GM19324 (cell line): ENCODE data around the gene CDC42.

Source experiments
- ATAC-seq: cut with Tn5 transposase; IDR thresholded peaks from one replicate; pipeline ENCODE4 v1.9.1; 2021; ENCODE audit warnings: mild to moderate bottlenecking, moderate library complexity; ENCODE audit not compliant: unreplicated experiment, low FRiP score

Gene CDC42

DNA sequence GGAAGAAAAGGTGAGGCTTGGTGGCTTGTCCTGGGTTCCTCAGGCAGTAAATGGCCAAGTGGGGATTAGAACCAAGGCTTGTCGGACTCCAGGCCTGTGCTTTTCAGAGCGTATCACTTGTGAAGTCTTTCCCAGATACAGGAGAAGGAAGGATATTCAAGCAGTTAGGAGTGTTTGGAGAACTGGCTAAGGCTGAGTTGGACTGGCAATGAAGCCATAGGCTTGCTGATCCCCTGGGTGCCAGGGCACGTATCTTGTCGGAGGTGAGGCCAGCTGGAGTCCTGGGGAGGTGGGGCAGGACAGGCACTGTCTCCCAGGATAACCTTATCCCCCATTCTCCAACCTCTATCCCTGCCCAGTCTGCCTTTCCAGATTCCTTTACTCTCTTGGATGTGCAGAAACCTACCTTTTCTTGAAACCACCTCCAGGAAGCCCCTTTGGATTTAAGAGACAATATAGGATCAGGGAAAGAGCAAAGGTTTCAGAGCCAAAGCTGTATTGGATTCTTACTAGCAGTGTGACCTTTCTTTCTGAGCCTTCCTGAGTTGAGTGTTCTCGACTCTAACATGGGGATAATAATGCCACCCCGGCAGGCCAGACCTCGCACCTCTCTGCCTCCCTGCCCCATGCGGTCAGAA lies 72.2 kb downstream of the CDC42 start:
- no peak for ATAC-seq

DNA sequence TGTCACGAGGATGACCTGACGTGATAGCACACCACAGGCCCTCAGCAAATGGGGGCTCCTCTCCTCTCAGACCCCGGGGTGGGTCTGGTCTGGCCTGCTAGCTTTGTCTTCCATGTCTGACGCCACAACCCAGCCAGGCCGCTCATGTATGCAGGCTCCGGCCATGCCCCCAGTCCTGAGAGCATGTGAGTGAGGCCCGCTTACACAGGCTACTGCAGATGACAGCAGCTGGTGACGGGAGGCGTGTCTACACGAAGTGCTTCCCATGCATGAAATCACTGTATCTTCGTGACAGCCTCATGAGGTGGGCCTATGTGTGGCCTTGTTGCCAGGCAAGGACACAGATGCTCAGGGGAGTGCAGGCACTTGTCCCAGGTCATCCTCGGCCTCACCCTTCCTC lies 74.0 kb downstream of the CDC42 start:
- ATAC-seq, result no peak

DNA sequence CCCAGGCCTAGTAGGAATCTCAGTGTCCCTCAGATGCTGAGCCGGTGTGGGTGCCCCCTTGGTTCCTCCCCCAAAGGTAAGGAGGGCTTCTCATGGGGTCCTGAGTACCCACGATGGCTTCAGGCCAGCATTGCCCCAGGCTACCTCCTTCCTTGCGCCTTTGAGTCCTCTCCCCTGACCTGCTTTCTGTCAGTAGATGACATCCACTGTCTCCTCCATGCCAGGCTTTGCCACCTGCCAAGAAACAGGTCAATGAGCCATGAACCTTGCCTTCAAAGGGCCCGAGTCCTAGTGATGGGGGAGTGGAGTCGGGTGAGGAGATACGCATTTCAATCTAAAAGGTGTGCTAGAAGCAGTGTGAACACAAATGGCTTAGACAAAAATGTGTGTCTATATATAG lies 74.7 kb downstream of the CDC42 start:
- ATAC-seq, result no peak

DNA sequence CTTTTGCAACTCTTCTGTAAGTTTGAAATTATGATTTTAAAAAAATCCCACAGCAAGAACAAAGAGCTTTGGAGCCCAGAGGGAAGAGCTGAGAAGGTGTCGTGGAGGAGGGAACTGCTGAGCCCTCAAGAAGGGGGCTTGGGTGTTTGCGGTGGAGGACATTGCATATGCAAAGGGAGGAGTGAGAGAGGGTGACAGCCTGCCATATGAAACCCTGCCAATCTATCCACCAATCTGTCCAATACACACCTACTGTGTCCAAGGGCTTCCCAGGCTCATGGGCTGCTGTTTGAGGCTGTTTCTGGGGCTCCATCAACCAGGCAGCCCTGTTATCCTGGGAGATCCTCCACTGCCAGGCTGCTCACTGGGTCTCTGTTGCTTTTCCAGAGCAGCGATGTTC lies 75.2 kb downstream of the CDC42 start:
- no peak for ATAC-seq

DNA sequence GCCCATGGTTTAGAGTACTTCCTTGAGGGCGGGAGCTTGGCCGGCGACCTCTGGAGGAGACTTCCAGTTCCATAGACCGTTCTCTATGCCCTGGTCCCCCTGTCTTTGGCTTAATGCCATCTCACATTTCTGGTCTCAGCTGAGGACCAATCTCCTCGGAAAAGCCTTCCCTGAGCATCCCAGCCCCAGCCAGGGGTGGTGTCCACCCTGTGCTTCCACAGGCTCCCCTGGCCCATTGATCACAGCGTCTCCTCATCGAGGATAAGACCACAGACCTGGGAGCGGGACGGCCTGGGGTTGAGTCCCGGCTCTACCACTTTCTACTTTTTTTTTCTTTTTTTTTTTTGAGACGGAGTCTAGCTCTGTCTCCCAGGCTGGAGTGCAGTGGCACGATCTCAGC lies 75.9 kb downstream of the CDC42 start:
- ATAC-seq, result no peak

DNA sequence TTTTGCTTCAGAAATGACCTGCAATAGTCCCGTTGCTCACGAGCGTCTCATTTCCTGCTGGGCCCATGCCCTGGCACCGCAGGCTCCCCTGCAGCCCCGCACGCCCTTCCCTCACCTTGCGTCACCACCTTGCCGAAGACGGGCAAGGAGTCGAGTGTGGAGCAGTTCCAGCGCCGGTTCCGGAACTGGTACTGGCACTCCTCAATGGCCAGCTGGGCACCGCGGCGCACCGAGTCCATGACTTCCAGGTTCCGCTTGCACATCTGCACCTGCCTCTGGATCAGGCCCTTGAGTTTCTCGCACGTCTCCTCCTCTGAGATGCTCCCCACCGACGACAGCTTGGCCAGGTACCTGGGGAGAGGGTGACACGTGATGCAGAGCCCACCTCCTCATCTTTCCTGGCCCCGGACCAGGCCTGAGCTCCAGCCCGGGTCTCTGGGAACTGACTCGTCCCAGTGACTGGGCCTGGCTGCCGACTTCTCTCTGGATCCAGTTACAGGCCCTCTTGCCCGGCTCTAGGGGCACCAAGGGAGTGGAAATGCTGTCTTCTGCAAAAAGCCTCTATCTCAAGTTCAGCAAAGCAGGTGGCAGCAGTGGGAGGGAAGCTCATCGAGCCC lies 77.1 kb downstream of the CDC42 start:
- ATAC-seq, result no peak

DNA sequence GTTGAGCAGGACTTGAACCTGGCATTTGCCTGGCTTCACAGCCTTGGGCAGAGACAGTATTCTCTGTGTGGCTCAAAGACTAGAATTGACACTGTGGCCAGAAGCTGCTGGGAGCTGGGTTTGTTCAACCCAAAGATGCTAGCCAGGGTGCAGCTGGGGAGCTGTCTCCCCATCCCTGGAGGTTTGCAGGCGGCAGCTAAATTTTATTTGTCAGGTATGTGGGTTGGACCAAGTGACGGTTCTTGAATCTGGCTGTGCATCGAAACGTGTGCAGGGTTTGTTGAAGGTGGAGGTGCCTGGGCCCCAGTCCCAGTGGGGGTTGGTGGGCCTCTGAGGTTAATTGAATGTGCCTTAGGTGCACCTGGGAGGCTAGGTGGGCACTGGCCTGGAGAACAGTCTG lies 78.6 kb downstream of the CDC42 start:
- ATAC-seq, result no peak

DNA sequence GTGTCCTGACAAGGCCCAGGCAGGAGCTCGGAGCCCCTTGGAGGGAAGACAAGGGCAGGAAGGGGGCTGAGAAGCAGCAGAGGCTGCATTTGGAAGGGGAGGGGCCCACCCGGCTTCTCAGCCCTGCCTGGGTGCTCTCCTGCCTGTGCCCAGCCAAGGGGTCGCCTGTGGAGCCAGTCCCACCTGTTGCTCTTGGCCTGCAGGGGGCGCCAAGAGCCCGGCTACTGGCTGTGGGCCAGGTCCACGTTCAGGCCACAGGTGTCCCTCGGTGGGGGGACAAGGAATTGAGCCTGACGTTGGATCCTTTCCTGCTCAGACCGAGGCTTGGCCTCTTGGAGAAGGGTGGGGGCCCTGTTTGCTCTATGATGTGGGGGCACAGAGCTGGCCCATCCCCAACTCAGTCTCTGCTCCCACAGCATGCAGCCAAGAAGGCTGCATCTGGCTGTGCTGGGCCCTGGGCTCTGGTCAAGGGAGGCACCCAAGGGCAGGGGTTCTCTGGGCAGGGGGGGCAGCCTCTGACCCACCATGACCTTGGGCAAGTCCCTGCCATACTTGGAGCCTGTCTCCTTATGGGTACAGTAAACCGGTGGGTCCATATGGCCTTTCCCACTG lies 79.5 kb downstream of the CDC42 start:
- ATAC-seq, result no peak

DNA sequence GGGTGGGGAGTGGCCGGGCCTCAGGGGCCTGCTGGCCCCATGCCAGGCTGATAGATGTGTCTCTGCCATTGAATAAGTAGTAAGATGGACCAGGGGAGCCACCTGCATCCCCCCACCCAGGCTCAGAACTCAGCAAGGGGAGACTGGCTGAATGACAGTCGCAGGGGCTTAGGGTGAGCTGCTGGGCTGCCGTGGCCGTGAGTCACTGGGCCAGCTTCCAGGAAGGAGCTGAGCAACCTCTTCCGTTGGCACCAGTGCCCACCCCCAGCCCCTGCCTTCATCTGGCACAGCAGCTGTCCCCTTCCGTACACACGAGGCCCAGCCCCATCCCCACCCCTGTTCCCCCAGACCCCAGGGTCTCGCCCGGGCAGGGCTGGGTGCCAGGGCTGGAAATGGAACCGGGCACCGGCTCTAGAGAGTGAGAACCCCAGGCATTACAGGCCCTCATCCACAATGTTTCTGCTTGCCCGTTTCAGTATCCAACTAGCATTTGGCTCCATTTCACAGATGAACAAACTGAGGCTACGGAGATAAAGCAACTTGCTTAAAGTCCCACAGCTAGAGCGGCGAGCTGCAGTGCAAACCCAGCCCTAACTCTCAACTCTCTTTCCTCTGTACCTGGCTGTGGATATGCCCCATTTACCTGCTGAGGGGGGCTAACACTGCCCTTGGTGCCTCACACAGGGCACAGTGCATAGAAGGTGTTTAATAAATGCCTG lies 80.2 kb downstream of the CDC42 start:
- no peak for ATAC-seq

DNA sequence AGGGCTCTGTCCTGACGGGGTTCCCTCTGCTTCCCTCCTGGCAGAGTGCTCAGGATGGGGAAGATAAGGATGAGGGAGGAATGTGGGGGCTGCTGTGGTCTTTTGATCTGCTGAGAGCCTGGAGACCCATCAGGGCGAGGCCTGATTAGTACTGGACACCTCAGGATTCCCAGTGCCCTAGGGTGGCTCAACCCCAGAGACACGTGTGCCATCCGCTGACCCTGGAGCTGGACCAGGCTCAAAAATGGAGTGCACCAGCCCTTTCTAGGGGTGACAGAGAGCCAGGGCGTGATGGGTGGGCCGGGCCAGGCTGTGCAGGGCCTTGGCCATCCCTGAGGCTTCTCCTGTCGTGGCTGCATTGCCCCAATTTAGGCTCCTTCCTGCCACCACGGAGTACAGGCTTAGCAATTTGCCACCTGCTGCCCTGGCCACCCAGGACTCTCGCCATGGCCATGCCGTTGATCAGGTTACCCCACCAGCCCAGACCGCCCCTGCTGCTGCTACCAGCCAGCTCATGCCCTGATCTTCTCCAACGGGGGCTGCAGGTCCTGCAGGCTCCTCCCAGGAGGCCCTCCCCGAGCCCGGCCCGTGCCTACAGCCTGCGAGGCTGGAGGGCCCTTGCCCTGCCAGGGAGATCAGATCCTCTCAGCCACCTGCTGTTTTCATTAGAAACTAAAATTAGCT lies 80.9 kb downstream of the CDC42 start:
- no peak for ATAC-seq

DNA sequence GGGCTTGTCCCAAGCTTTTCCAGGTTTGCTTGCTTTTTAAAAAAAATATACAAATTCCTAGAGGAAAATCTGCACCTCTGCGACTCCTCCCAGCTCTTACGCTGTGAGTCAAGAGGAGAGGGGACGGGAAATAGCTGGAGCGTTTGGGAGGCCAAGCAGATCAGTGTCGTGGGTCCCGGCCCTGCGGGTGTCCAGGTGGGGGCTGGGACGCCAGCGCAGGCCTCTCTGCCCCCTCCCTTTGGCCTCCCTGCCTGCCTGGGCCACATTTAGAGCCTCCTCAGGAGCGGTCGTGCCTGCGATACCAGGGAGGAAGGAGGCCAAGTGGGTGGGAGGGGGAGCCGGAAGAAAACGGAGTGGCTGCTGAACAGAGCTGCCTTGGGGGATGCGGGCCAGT lies 81.4 kb downstream of the CDC42 start:
- no peak for ATAC-seq

DNA sequence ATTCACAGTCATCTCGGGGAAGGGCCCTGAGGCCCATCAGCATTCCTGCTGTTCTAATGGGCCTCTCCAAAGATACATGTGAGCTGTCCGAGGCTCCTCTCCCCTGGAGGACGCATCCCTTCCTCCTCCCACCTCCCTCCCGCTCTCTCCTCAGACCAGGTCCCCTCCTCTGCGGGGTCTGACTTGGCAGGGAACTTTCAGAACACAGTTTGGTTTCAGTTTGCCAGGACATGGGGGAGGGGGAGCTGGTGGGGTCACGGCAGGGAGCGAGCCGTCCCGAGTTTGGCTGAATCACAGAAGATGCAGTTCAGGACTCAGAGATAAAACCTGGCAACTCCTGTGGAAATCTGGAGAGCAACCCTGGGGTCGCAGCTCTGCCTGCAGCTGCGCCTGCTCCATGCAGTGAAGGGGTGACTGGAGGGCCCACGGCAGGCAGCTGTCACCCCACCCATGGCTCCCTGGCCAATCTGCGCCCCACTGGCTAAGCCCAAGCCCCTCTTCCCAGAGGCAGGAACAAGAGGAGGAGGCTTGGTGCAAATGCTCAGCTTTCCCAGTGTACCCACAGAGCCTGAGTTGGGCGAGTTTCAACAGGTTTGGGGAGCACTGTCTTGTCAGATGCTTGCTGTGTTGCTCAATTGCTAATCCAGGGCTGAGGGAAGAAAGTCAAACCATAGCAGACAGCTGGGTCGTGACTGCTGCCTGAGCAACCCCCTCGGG lies 84.7 kb downstream of the CDC42 start:
- ATAC-seq, result no peak

DNA sequence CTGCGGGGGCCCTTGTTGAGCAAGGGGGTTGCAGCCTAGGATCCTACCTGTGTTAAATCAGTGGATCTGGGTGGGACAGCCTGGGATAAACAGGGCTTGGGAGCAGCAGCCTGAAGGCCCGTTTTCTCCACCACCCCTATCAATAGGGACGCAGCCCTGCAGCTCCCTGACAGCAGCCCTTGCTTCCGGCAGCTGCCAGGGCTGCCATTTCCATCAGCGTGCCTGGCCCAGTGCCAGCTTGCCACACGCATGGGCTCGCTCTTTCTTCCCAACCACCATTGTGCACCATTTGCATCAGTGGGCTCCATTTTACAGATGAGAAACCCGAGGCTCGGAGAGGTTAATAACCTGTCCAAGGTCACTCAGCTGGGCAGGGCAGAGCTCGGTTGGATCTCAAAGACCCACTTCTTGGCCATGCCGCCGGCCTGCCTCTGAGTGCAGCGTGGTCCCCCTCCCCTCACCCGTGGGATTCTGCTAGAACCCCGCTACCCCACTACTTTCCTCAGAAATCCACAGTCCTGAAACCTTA lies 86.6 kb downstream of the CDC42 start:
- no peak for ATAC-seq

DNA sequence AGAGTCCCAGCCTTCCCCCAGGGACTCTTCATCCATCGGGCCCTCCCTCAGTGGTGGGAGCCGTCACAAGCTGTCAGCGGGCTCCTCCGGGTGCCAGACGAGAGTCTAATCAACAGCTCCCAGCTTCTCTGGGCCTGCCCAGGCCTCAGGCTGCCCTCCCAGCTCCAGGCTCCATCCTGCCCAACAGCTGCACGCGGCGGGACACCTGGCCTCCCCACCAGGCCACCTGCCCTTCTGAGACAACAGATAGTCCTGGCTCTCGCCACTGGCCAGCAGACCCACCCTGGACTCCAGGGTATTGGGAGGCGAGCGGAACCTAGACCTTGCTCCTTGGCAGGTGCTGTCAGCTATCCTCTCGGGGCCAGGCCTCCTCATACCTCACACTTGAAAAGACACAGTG lies 87.3 kb downstream of the CDC42 start:
- no peak for ATAC-seq
